Fibroblast of pulmonary artery (primary cell): Measurements from ENCODE around the gene RFPL4A.
"Not testable (repeated sequence)": the region's sequence is repeated elsewhere in the genome, so short reads cannot be mapped to it uniquely, and the experiment has no call there.

Experiments
- DNase-seq: peaks from one replicate; pipeline ENCODE4 v3.0.0-alpha.2; 2010; ENCODE audit warnings: low read depth
- H3K4me3 ChIP-seq: replicated peaks from 2 replicates; pipeline ENCODE4 v1.5.1; 2011; ENCODE audit warnings: low read depth, mild to moderate bottlenecking, control low read depth, low read length, moderate library complexity
- CTCF ChIP-seq: IDR thresholded peaks from 2 replicates; pipeline ENCODE4 v1.5.1; 2011; ENCODE audit warnings: mild to moderate bottlenecking, control low read depth, low read length, inconsistent platforms; ENCODE audit errors: missing control alignments

The RFPL4A gene

GRCh38 chr19:55758797-55759196 lies at the start of gene RFPL4A:
Gene RFPL4A, plus strand, starts transcription at chr19:55759097. Its CDS starts 2,704 bp downstream, at chr19:55761801.
- DNase-seq, H3K4me3 ChIP-seq: not testable (repeated sequence)

GRCh38 chr19:55711719-55712118 lies 47.2 kb upstream of the RFPL4A start:
- no peak for TF ChIP-seq CTCF
- DNase-seq: no peak
- no peak overlapping the region for H3K4me3 ChIP-seq

- H3K4me3 ChIP-seq: no peak overlapping the region
- TF ChIP-seq CTCF: no peak
- no peak for DNase-seq
Observed at GRCh38 chr19:55712804-55713631, 45.9 kb upstream of the RFPL4A start.

- TF ChIP-seq CTCF: no peak
- H3K4me3 ChIP-seq: no peak overlapping the region
- DNase-seq: no peak
Observed at GRCh38 chr19:55716531-55716930, 42.4 kb upstream of the RFPL4A start.

- no peak for TF ChIP-seq CTCF
- no peak for DNase-seq
- no peak overlapping the region for H3K4me3 ChIP-seq
Observed at GRCh38 chr19:55717251-55717650, 41.6 kb upstream of the RFPL4A start.

GRCh38 chr19:55717879-55718711 lies 40.8 kb upstream of the RFPL4A start:
- not testable (repeated sequence) for H3K4me3 ChIP-seq, DNase-seq

GRCh38 chr19:55720214-55720746 lies 38.6 kb upstream of the RFPL4A start:
- DNase-seq: no peak
- TF ChIP-seq CTCF: no peak
- H3K4me3 ChIP-seq: no peak overlapping the region
